SK-N-MC (cell line): ENCODE data around the gene PLA2G4F.

Experiments used
- EZH2 ChIP-seq: fragments of 200-600 bp; sonication (generic); IDR thresholded peaks from one replicate; pipeline ENCODE4 v1.6.1; 2017; ENCODE audit warnings: antibody characterized with exemption
- POLR2AphosphoS5 ChIP-seq: IDR thresholded peaks from 2 replicates; pipeline ENCODE4 v1.6.1; 2012; ENCODE audit warnings: mild to moderate bottlenecking, low read depth, low read length, borderline replicate concordance

GRCh38 chr15:42203891-42204290, 47.5 kb upstream of the PLA2G4F start:
- TF ChIP-seq EZH2 (no peak), POLR2AphosphoS5 (no peak)
